Breast epithelium (tissue), 3 donors: ENCODE results near the gene USP11.

Experiments used
- POLR2A ChIP-seq: fragments of 450-650 bp; IDR thresholded peaks from one replicate; pipeline ENCODE4 v1.6.1; 2016; ENCODE audit warnings: antibody characterized with exemption, mild to moderate bottlenecking, moderate library complexity
- TF ChIP-seq, protein P1 (sequence below), 3 donors: fragments of 450-650 bp; IDR thresholded peaks; one replicate each; pipeline ENCODE4 v1.5.1; 2016 to 2017; ENCODE audit warnings: antibody characterized with exemption in 3 of 3, mild to moderate bottlenecking in 3 of 3, moderate library complexity in 3 of 3

DNA sequence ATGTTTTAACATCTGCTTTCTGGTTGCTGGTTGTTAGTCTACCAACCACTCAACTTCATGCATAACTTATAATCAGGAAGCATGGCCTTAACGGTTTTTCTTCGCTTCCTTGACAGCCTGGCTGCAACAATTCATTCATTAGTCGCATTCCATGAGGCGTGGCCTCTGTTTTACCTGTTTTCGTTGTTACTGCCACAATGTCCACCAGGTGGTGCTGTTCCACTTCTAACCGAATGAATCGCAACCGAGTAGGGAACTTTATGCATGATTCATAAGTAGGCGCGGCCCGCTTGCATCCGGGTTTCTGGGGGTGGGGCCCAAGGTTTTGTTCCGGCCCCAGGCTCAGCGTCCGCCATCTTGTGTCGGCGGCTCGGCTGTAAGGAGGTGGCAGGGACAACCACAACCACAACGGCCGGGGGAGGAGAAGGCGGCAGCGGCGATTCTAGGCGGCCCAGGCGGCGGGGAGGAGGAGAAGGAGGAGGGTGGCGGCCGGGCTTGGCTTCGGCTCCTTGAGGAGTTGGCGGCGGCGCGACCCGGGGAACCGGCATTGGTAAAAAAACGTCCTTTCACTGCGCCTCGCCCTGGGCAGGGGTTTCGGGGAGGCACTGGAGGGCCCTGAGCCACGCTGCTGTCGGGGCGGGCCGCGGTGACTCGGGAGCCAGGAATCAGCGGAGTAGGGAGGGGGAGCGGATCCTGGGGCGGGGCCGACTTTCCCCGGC lies 39.2 kb upstream of the USP11 start, which contains the start of gene UBA1:
- peak; percentile 68 for TF ChIP-seq POLR2A
- TF ChIP-seq, protein P1, sequence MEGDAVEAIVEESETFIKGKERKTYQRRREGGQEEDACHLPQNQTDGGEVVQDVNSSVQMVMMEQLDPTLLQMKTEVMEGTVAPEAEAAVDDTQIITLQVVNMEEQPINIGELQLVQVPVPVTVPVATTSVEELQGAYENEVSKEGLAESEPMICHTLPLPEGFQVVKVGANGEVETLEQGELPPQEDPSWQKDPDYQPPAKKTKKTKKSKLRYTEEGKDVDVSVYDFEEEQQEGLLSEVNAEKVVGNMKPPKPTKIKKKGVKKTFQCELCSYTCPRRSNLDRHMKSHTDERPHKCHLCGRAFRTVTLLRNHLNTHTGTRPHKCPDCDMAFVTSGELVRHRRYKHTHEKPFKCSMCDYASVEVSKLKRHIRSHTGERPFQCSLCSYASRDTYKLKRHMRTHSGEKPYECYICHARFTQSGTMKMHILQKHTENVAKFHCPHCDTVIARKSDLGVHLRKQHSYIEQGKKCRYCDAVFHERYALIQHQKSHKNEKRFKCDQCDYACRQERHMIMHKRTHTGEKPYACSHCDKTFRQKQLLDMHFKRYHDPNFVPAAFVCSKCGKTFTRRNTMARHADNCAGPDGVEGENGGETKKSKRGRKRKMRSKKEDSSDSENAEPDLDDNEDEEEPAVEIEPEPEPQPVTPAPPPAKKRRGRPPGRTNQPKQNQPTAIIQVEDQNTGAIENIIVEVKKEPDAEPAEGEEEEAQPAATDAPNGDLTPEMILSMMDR (IDR thresholded peaks at IDR 0.05) = peak; percentile 74 to 95 (median 90)
